HCT116 (cell line): Measurements from ENCODE around the gene CAPN3. TPM values are rescaled to one million over a fixed set of nuclear protein-coding genes. Genes with fewer than 3 reads are reported as not detected.

Experiments
- ATAC-seq: fragments of 200-7000 bp; cut with Tn5 transposase; 2 replicates; pipeline ENCODE4 v1.9.1; 2020; ENCODE audit warnings: mild to moderate bottlenecking, moderate library complexity
- BruUV-seq: library from RNA; stranded (reverse); fragments of 400-500 nt; replicated peaks from 2 replicates; lab custom pipeline; 2021; lab: Mats Ljungman, UMichigan
- CTCF ChIA-PET: fragments of 300-600 bp; sonication (Branson Sonifier 250); formaldehyde crosslinking; loops from one replicate; lab custom pipeline; 2021; ENCODE audit warnings: antibody characterized with exemption; lab: Charles Lee
- POLR2A ChIA-PET: fragments of 300-600, 350-600 bp; sonication (Branson Sonifier 250); formaldehyde crosslinking; loops from one replicate; lab custom pipeline; 2021; ENCODE audit warnings: antibody characterized with exemption; lab: Charles Lee
- RAD21 ChIA-PET, 2 experiments: fragments of 300-600 bp; sonication (Branson Sonifier 250); formaldehyde crosslinking; loops; one replicate each; lab custom pipeline; 2023; ENCODE audit warnings: low total read pairs in 2 of 2; ENCODE audit not compliant: uncharacterized antibody in 2 of 2, unreplicated experiment in 2 of 2, low non-redundant PET in 1 of 2; lab: Charles Lee
- DNase-seq: peaks from one replicate; pipeline ENCODE4 v3.0.0-alpha.2; 2010; ENCODE audit warnings: low read depth, low spot score
- H2AFZ ChIP-seq: fragments of 200-600 bp; shearing (Covaris generic), sonication (generic); 2 replicates; pipeline ENCODE4 v1.6.1; 2017; ENCODE audit warnings: low read depth, mixed run types, mixed read lengths, antibody characterized with exemption, low read length; ENCODE audit not compliant: poor library complexity, severe bottlenecking
- H3K27ac ChIP-seq: 2 replicates; pipeline ENCODE4 v1.5.1; 2012; ENCODE audit warnings: low read depth, low read length
- H3K27me3 ChIP-seq: fragments of 200-600 bp; sonication (generic); 2 replicates; pipeline ENCODE4 v1.6.1; 2016; ENCODE audit warnings: mixed run types, low read length, mixed read lengths; ENCODE audit not compliant: insufficient read depth
- H3K36me3 ChIP-seq, 2 experiments: fragments of 200-500 bp in 1 of 2; fragments of 200-600 bp in 1 of 2; sonication (Bioruptor generic) in 1 of 2; sonication (generic) in 1 of 2; 2 replicates each; pipeline versions ENCODE4 v1.5.1 to v1.6.1; 2014 to 2016; ENCODE audit warnings: low read length in 2 of 2, inconsistent platforms in 1 of 2, mixed read lengths in 1 of 2, mixed run types in 1 of 2; ENCODE audit not compliant: insufficient read depth in 2 of 2, control insufficient read depth in 1 of 2
- H3K4me1 ChIP-seq, 2 experiments: fragments of 200-600 bp in 1 of 2; sonication (generic) in 1 of 2; 2 replicates each; pipeline versions ENCODE4 v1.5.1 to v1.6.1; 2012 to 2017; ENCODE audit warnings: low read length in 2 of 2, inconsistent platforms in 1 of 2, mild to moderate bottlenecking in 1 of 2, mixed read lengths in 1 of 2, mixed run types in 1 of 2, moderate library complexity in 1 of 2; ENCODE audit not compliant: insufficient read depth in 2 of 2, control insufficient read depth in 1 of 2
- H3K4me2 ChIP-seq: fragments of 200-600 bp; sonication (generic); 2 replicates; pipeline ENCODE4 v1.6.1; 2017; ENCODE audit warnings: mixed run types, low read length, mixed read lengths
- H3K4me3 ChIP-seq, 2 experiments: fragments of 200-600 bp in 1 of 2; sonication (generic) in 1 of 2; replicated peaks in 1 of 2; 2 replicates each; pipeline ENCODE4 v1.5.1; 2011 to 2016; ENCODE audit warnings: low read length in 2 of 2, control low read depth in 1 of 2, low read depth in 1 of 2, mild to moderate bottlenecking in 1 of 2, mixed read lengths in 1 of 2, mixed run types in 1 of 2
- H3K79me2 ChIP-seq: fragments of 200-600 bp; sonication (generic); 2 replicates; pipeline ENCODE4 v1.6.1; 2017; ENCODE audit warnings: mild to moderate bottlenecking, mixed run types, low read length, moderate library complexity, mixed read lengths; ENCODE audit not compliant: insufficient read depth
- H3K9ac ChIP-seq: fragments of 200-600 bp; sonication (generic); 2 replicates; pipeline ENCODE4 v1.6.1; 2016; ENCODE audit warnings: low read length, mixed read lengths
- H3K9me2 ChIP-seq: fragments of 200-600 bp; sonication (generic), shearing (Covaris generic); 2 replicates; pipeline ENCODE4 v1.6.1; 2017; ENCODE audit warnings: mixed run types, mild to moderate bottlenecking, moderate library complexity; ENCODE audit not compliant: insufficient read depth
- H3K9me3 ChIP-seq, 2 experiments: fragments of 200-500 bp in 1 of 2; fragments of 200-600 bp in 1 of 2; sonication (Bioruptor generic) in 1 of 2; sonication (generic) in 1 of 2; 2 replicates each; pipeline ENCODE4 v1.6.1; 2014 to 2017; ENCODE audit warnings: low read length in 2 of 2, mixed read lengths in 2 of 2, inconsistent platforms in 1 of 2, low read depth in 1 of 2, mild to moderate bottlenecking in 1 of 2, mixed run types in 1 of 2, moderate library complexity in 1 of 2; ENCODE audit not compliant: control insufficient read depth in 1 of 2, insufficient read depth in 1 of 2
- H4K20me1 ChIP-seq: fragments of 200-600 bp; sonication (generic), shearing (Covaris generic); 2 replicates; pipeline ENCODE4 v1.6.1; 2017; ENCODE audit warnings: mixed run types, mild to moderate bottlenecking, moderate library complexity; ENCODE audit not compliant: insufficient read depth
- CBX3 ChIP-seq: IDR thresholded peaks from 2 replicates; pipeline ENCODE4 v1.6.1; 2012; ENCODE audit warnings: low read depth
- CTCF ChIP-seq, 3 experiments: fragments of 200-600 bp in 1 of 3; sonication (generic) in 1 of 3; IDR thresholded peaks in 2 of 3; conservative IDR thresholded peaks in 1 of 3; 2 replicates each; pipeline ENCODE4 v1.5.1; 2012 to 2017; ENCODE audit warnings: low read depth in 2 of 3, low read length in 2 of 3, antibody characterized with exemption in 1 of 3, borderline replicate concordance in 1 of 3, control low read depth in 1 of 3, mild to moderate bottlenecking in 1 of 3, mixed read lengths in 1 of 3, mixed run types in 1 of 3, moderate library complexity in 1 of 3; ENCODE audit not compliant: insufficient read depth in 1 of 3
- EGR1 ChIP-seq: IDR thresholded peaks from 2 replicates; pipeline ENCODE4 v1.6.1; 2012; ENCODE audit warnings: low read depth
- EZH2phosphoT487 ChIP-seq: fragments of 200-600 bp; IDR thresholded peaks from 2 replicates; pipeline ENCODE4 v1.6.1; 2018; ENCODE audit warnings: antibody characterized with exemption, borderline replicate concordance
- MAX ChIP-seq: IDR thresholded peaks from 2 replicates; pipeline ENCODE4 v1.6.1; 2012
- POLR2AphosphoS5 ChIP-seq: IDR thresholded peaks from 2 replicates; pipeline ENCODE4 v1.6.1; 2011; ENCODE audit warnings: mild to moderate bottlenecking, low read depth, low read length, moderate library complexity
- SIN3A ChIP-seq: IDR thresholded peaks from 2 replicates; pipeline ENCODE4 v1.6.1; 2012; ENCODE audit warnings: low read depth
- SRF ChIP-seq: IDR thresholded peaks from 2 replicates; pipeline ENCODE4 v1.6.1; 2012; ENCODE audit warnings: low read depth
- TCF7L2 ChIP-seq: IDR thresholded peaks from 2 replicates; pipeline ENCODE4 v1.7.0; 2011; ENCODE audit warnings: borderline replicate concordance, inconsistent platforms; ENCODE audit not compliant: insufficient read depth, insufficient read length; ENCODE audit errors: extremely low read depth
- ZFX ChIP-seq: fragments of 450-650 bp; IDR thresholded peaks from 2 replicates; pipeline ENCODE4 v1.6.1; 2017
- intact Hi-C: fragments of 100-400 bp; cut with micrococcal nuclease; formaldehyde crosslinking; loops from 2 replicates; pipeline ENCODE4 v1.10.0; 2022
- total RNA-seq: library from RNA; stranded (reverse); gene quantifications from one replicate; pipeline ENCODE4 v1.2.1, GENCODE V29; 2021; ENCODE audit not compliant: unreplicated experiment

The CAPN3 gene
- total RNA-seq, 1 experiment from 2014 or later: 1.8 TPM

DNA sequence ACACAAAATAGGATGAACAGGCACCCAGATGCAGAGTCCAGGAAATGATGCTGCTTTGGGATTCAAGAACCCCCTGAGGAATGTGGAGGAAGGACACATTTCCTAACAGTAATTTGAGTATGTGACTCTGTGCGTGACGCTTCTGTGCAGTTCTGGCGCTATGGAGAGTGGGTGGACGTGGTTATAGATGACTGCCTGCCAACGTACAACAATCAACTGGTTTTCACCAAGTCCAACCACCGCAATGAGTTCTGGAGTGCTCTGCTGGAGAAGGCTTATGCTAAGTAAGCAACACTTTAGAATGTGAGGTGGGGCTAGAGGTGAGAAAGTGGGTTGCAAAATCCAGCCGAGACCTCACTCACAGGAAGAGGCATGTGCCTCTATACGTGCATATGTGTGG lies 28.3 kb downstream of the CAPN3 start (continued):
- TF ChIP-seq CTCF (IDR thresholded peaks at IDR 0.05 in 2 of 3, conservative IDR thresholded peaks at IDR 0.05 in 1 of 3; ENCODE audit: borderline replicate concordance in 1 of 3, insufficient read depth in 1 of 3, low read depth in 2 of 3, low read length in 2 of 3) (no peak), SRF (no peak)
- TF ChIP-seq, all 23 proteins: peak for 0

- Histone ChIP-seq H4K20me1 (no peaks in the 10 kb centered on the region), H3K79me2 (no peaks in the 10 kb centered on the region), H3K27ac (no peak overlapping the region), H3K9me3 (no peaks in the 10 kb centered on the region), H2AFZ (no peak overlapping the region), H3K27me3 (no peaks in the 10 kb centered on the region), H3K9me2 (no peaks in the 10 kb centered on the region), H3K36me3 (no peaks in the 10 kb centered on the region), H3K4me3 (no peak overlapping the region), H3K4me2 (no peak overlapping the region), H3K4me1 (no peaks in the 10 kb centered on the region), H3K9ac (no peak overlapping the region)
- BruUV-seq: no TSS peak
- ATAC-seq (no peak), DNase-seq (no peak)
- ChIA-PET CTCF (interaction anchor here (1.2 kb wide), 1 partner anchor 8 kb away, joined by 4 read pairs; no protein-coding TSS in a partner anchor), POLR2A (interaction anchor here (1.7 kb wide), 1 partner anchor 9 kb away, joined by 6 read pairs; no protein-coding TSS in a partner anchor), RAD21 (no interaction called here)
- intact Hi-C loops: no loop called here
- TF ChIP-seq TCF7L2: no peak
- no peak for TF ChIP-seq ZFX
- TF ChIP-seq SIN3A: no peak
- no peak for TF ChIP-seq EGR1
- TF ChIP-seq MAX: no peak
- TF ChIP-seq EZH2phosphoT487: no peak
- TF ChIP-seq POLR2AphosphoS5: no peak
- TF ChIP-seq CBX3: no peak
Observed at GRCh38 chr15:42392309-42393024, 33.2 kb downstream of the CAPN3 start.
